BJ (cell line): ENCODE results near the gene ADARB2. TPM values are rescaled to one million over a fixed set of nuclear protein-coding genes. Genes with fewer than 3 reads are reported as not detected.

Experiments used
- CTCF ChIA-PET: fragments of 350-600 bp; formaldehyde crosslinking; extraction: SDS; loops from one replicate; lab custom pipeline; 2021; ENCODE audit warnings: antibody characterized with exemption, inconsistent platforms; lab: Yijun Ruan, JAX
- POLR2A ChIA-PET: fragments of 300-600 bp; sonication (Branson Sonifier 250); formaldehyde crosslinking; extraction: SDS; loops from one replicate; lab custom pipeline; 2021; ENCODE audit warnings: antibody characterized with exemption; lab: Charles Lee
- DNase-seq: peaks from one replicate; pipeline ENCODE4 v3.0.0-alpha.2; 2011; ENCODE audit warnings: low read depth
- H3K27me3 ChIP-seq: 2 replicates; pipeline ENCODE4 v1.6.0; 2011; ENCODE audit warnings: low read length; ENCODE audit not compliant: control insufficient read depth, insufficient read depth
- H3K36me3 ChIP-seq: 2 replicates; pipeline ENCODE4 v1.5.1; 2011; ENCODE audit warnings: low read length; ENCODE audit not compliant: control insufficient read depth, insufficient read depth
- H3K4me3 ChIP-seq: 2 replicates; pipeline ENCODE4 v1.5.1; 2011; ENCODE audit warnings: low read depth, mild to moderate bottlenecking, control low read depth, low read length
- polyA plus RNA-seq: library from polyadenylated mRNA; depleted of rRNA; stranded (reverse); fragments of >200 nt; gene quantifications from 2 replicates; pipeline ENCODE4 v1.2.3, GENCODE V29; 2011
- TF ChIP-seq, protein P1 (sequence below): IDR thresholded peaks from 2 replicates; pipeline ENCODE4 v1.5.1; 2011; ENCODE audit warnings: low read depth, mild to moderate bottlenecking, control low read depth, inconsistent platforms, low read length, moderate library complexity; ENCODE audit not compliant: insufficient read depth

ADARB2 gene
- polyA plus RNA-seq, 1 experiment, result not detected

DNA sequence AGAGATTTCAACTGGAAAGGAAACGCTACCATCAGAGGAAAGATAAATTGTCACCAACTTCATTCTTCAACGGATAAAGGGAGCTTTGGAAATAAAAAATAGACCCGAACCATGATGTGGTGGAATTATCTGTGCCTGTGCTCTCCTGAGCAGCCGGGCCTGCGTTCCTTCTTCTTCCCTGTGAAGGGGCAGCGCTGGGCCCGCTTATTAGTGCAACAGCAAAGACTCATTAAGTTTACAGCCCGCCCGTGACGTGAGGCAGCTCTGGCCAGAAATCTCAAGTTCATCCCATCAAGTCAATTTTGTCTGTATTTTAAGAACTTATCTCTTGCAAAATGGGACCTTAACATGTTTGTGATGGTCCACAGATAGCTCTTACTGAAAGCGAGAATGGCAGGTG is 193.7 kb downstream of the ADARB2 start:
- no peaks in the 10 kb centered on the region for H3K36me3 ChIP-seq
- H3K4me3 ChIP-seq, result no peak overlapping the region
- no peak for DNase-seq
- POLR2A ChIA-PET, result no interaction called here
- CTCF ChIA-PET, result no interaction called here
- H3K27me3 ChIP-seq, result no peaks in the 10 kb centered on the region
- TF ChIP-seq, protein P1, sequence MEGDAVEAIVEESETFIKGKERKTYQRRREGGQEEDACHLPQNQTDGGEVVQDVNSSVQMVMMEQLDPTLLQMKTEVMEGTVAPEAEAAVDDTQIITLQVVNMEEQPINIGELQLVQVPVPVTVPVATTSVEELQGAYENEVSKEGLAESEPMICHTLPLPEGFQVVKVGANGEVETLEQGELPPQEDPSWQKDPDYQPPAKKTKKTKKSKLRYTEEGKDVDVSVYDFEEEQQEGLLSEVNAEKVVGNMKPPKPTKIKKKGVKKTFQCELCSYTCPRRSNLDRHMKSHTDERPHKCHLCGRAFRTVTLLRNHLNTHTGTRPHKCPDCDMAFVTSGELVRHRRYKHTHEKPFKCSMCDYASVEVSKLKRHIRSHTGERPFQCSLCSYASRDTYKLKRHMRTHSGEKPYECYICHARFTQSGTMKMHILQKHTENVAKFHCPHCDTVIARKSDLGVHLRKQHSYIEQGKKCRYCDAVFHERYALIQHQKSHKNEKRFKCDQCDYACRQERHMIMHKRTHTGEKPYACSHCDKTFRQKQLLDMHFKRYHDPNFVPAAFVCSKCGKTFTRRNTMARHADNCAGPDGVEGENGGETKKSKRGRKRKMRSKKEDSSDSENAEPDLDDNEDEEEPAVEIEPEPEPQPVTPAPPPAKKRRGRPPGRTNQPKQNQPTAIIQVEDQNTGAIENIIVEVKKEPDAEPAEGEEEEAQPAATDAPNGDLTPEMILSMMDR, result no peak

DNA sequence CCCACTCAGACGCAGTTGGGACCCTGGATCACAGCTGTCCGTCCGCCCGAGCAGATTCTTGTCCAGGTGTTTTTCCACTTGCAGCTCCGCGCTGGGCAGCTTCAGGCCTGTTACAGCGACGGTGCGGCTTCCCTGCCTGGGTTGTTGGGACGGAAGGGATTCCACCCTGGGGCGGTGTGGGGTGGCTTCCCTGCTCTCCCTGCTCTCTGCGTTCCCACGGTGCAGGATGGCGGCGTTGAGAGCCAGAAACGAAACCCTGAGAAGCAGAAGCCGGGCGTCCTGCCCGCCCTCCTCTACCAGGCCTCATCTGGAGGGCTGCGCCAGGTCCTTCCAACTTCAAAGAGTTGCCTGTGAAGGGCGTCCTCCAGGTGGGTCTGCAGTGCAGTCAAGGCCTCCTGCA is 194.4 kb downstream of the ADARB2 start:
- ChIA-PET CTCF (no interaction called here), POLR2A (no interaction called here)
- TF ChIP-seq, protein P1, result no peak
- no peak for DNase-seq
- Histone ChIP-seq H3K36me3 (no peaks in the 10 kb centered on the region), H3K27me3 (no peaks in the 10 kb centered on the region), H3K4me3 (no peak overlapping the region)

DNA sequence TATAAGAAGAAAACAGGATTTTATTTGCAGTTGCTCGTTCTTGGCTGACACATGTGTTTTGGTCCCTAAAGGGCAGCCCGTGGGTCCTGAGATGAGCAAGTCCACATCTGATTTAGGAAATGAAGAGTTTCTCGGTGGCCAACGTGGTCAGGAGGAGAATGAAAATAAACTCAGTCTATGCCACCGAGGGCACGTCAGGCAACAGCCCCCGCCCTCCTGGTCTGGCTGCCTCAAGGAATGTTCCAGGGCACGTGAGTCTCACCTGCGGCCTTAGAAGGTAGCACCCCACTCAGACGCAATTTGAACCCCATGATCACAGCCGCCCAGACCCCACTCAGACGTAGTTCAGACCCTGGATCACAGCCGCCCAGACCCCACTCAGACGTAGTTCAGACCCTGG is 197.2 kb downstream of the ADARB2 start:
- Histone ChIP-seq H3K36me3 (no peaks in the 10 kb centered on the region), H3K4me3 (no peak overlapping the region), H3K27me3 (no peaks in the 10 kb centered on the region)
- TF ChIP-seq, protein P1, result no peak
- no peak for DNase-seq
- CTCF ChIA-PET, result no interaction called here
- POLR2A ChIA-PET, result no interaction called here

DNA sequence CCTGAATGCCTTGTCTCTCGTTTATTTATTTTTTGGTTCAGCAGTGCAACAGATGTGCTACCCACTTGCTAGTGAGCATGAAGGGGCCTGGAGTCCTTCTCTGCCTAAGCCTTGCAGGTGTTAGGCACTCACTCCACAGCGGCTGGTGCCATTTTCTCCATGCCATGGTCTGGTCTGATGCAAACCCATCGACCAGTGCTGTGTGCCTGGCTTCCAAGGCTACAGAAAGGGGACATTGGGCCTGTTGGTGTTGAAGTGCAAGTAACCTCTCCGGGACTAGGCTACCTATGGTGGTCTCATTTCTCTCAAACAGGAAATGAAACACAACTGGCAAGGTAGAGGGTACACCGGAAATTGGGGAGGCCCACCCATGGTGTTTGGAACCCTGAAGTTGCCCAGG is 198.1 kb downstream of the ADARB2 start:
- Histone ChIP-seq H3K36me3 (no peaks in the 10 kb centered on the region), H3K27me3 (no peaks in the 10 kb centered on the region), H3K4me3 (no peak overlapping the region)
- CTCF ChIA-PET, result no interaction called here
- no peak for DNase-seq
- POLR2A ChIA-PET, result no interaction called here
- TF ChIP-seq, protein P1, result no peak

DNA sequence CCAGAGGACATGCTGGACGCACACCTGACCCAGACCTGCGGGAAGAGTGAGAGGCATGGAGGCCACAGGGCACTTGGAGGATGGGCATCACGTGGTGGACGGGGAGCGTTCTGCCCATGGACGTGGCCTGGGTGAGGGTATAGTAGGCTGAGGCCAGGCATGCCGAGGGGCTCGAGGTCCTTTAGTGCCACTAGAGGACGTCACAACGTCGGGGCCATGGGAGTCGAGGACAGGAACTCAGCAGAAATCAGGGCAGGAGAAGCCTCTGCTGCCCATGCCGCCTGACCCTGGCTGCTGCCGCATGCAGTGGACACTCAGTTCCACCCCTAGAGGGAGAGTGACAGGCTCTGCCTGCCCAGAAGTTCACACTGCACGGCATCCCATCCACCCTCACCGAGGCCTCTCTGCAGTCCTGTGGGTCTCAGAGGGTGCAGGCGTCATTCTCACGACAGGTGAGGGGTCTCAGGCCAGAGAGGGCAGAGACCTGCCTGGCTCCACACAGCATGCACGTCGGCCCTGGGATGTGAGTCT is 198.7 kb downstream of the ADARB2 start:
- POLR2A ChIA-PET, result no interaction called here
- CTCF ChIA-PET, result no interaction called here
- H3K27me3 ChIP-seq, result no peaks in the 10 kb centered on the region
- no peak overlapping the region for H3K4me3 ChIP-seq
- no peaks in the 10 kb centered on the region for H3K36me3 ChIP-seq
- TF ChIP-seq, protein P1, result no peak
- no peak for DNase-seq
